H1 (cell line): Measurements from ENCODE around the gene GLG1. TPM values are rescaled to one million over a fixed set of nuclear protein-coding genes. Genes with fewer than 3 reads are reported as not detected.

Source experiments
- CHD2 ChIP-seq: IDR thresholded peaks from 2 replicates; pipeline ENCODE4 v1.6.1; 2012; ENCODE audit warnings: low read length, improper control_type of control experiment
- CTCF ChIP-seq, 3 experiments: IDR thresholded peaks; 1 replicate in 2 of 3; 2 replicates in 1 of 3; pipeline versions ENCODE4 v1.5.1 to v1.6.1; 2011; ENCODE audit warnings: low read length in 3 of 3, mild to moderate bottlenecking in 3 of 3, inconsistent platforms in 2 of 3, low read depth in 1 of 3, moderate library complexity in 1 of 3; ENCODE audit not compliant: insufficient read depth in 1 of 3; ENCODE audit errors: control extremely low read depth in 1 of 3
- FOSL1 ChIP-seq: IDR thresholded peaks from 2 replicates; pipeline ENCODE4 v1.6.1; 2011; ENCODE audit warnings: mild to moderate bottlenecking, low read depth, low read length, moderate library complexity; ENCODE audit not compliant: insufficient read depth
- GTF2F1 ChIP-seq: IDR thresholded peaks from 2 replicates; pipeline ENCODE4 v1.6.1; 2012; ENCODE audit warnings: low read depth, low read length, improper control_type of control experiment, borderline replicate concordance
- KDM5A ChIP-seq: fragments of 200-600 bp; IDR thresholded peaks from 2 replicates; pipeline ENCODE4 v1.7.1; 2012; ENCODE audit warnings: mild to moderate bottlenecking, low read length, inconsistent platforms, mixed read lengths
- SIRT6 ChIP-seq: IDR thresholded peaks from one replicate; pipeline ENCODE4 v1.7.1; 2012; ENCODE audit warnings: low read length, inconsistent platforms
- SP1 ChIP-seq: IDR thresholded peaks from 2 replicates; pipeline ENCODE4 v1.6.1; 2011; ENCODE audit warnings: low read depth, low read length
- polyA plus RNA-seq, 7 experiments: library from polyadenylated mRNA; depleted of rRNA in 3 of 7; stranded (reverse) in 5 of 7; unstranded in 2 of 7; fragments of >200 nt in 5 of 7; fragments of 200-250 nt in 2 of 7; gene quantifications; 1 replicate in 5 of 7; 2 replicates in 1 of 7; 4 replicates in 1 of 7; pipeline versions ENCODE4 v1.2.1 to v1.2.3, GENCODE V29; 2011 to 2013; ENCODE audit warnings: missing spikeins in 2 of 7, mixed read lengths in 2 of 7
- total RNA-seq: library from RNA; stranded (reverse); fragmentation: NEBNext Ultra II Directional; extraction: Animal tissue kit (Norgen Biotek cat#: 25700); gene quantifications from 2 replicates; pipeline ENCODE4 v1.2.1, GENCODE V29; 2021

Gene GLG1
- total and polyA plus RNA-seq, 2 of the 8 experiments (the other 6 are each of a cell fraction or from before 2014, with no cell fraction given): 53.4 to 139 TPM

GRCh38 chr16:74601126-74601871, 5.6 kb downstream of the GLG1 start (continued):
- TF ChIP-seq CTCF (IDR thresholded peaks at IDR 0.05; ENCODE audit: control extremely low read depth in 1 of 3, insufficient read depth in 1 of 3, low read depth in 1 of 3, low read length in 3 of 3): no peak
- TF ChIP-seq SP1: no peak
- TF ChIP-seq FOSL1: no peak
- TF ChIP-seq CHD2: no peak
- no peak for TF ChIP-seq SIRT6
- TF ChIP-seq GTF2F1: no peak
- no peak for TF ChIP-seq KDM5A
